HG03108 (cell line): ENCODE measurements around the gene TYW1B.
"Not testable (repeated sequence)": the region's sequence is repeated elsewhere in the genome, so short reads cannot be mapped to it uniquely, and the experiment has no call there.

Experiments used
- ATAC-seq: cut with Tn5 transposase; IDR thresholded peaks from one replicate; pipeline ENCODE4 v1.9.1; 2021; ENCODE audit warnings: moderate library complexity; ENCODE audit not compliant: unreplicated experiment

TYW1B gene

GRCh38 chr7:72706521-72706920 is 121.5 kb downstream of the TYW1B start:
- no peak for ATAC-seq

DNA sequence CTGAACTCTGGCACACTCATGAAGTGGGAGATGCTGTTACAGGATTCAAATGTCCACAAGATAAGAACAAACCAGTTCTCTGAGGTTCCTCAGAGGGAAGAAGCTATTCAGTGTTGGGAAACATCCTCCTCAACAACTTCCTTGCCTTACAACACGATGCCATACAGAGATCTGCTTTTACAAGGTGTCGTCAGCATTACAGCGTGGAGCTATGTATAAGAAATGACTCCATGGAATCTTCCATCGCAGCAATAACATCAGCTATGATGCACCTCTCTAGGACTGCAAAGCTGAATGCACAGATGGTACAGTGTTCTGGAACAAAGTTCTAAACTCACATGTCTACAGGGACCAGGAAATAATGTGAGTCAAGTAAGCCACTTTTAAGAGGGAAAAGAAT is 122.3 kb downstream of the TYW1B start:
- not testable (repeated sequence) for ATAC-seq

- no peak for ATAC-seq
Observed at GRCh38 chr7:72704894-72705293, 123.1 kb downstream of the TYW1B start.

- ATAC-seq: not testable (repeated sequence)
Observed at GRCh38 chr7:72700548-72700947, 127.5 kb downstream of the TYW1B start.

GRCh38 chr7:72697066-72697465 is 130.9 kb downstream of the TYW1B start:
- ATAC-seq: not testable (repeated sequence)

DNA sequence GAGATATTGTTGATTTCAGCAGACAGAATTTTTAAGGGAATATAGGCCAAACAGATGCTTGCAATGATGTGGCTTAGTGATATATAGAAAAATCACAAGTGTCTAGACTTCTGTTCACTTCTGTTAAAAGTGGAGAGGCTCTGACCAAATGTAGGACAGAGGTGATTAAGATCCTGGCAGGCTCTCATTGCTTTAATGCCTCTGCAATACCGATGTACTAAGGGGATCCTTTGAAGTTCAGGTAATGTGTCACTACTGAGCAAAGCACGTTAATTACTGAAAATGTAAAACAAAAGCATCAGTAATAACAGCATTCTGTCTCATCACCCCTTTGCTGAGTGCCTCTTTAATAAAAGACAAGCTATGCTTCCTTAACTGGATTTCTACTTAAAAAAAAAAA is 131.4 kb downstream of the TYW1B start:
- ATAC-seq: not testable (repeated sequence)

DNA sequence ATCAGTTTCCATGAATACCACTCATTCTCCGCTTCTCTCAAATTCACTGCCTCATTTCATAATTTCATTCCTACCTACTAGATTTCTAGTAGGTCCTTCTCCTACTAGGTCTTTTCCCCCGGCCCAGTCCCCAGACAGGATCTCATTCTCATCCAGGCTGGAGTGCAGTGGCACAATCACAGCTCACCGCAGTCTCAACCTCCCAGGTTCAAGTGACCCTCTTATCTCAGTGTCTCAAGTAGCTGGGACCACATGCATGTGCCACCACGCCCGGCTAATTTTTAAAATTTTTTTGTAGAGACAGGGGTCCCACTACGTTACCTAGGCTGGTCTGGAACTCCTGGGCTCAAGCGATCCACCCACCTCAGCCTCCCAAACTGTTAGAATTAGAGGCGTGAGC is 132.5 kb downstream of the TYW1B start:
- not testable (repeated sequence) for ATAC-seq

GRCh38 chr7:72691442-72691841 is 136.6 kb downstream of the TYW1B start:
- ATAC-seq: not testable (repeated sequence)

DNA sequence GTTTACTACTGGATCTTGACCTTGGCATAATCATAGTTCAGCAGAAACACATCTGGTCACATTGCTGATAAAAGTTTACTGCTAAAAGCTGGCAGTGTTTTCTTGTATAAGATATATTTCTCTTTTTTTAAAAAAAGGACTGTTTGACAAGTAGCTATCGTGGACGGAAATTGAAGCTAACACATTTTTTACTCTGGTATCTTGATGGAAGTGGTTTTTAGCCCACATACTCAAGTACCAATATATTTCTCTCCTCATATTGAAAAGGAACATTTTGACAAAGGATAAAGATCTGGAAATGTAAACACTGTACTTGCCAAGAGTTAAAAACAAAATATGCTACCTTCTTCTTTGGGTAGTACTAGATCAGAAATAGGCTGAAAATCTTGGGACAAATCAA is 137.8 kb downstream of the TYW1B start:
- ATAC-seq: not testable (repeated sequence)

GRCh38 chr7:72689344-72689743 is 138.7 kb downstream of the TYW1B start:
- not testable (repeated sequence) for ATAC-seq

DNA sequence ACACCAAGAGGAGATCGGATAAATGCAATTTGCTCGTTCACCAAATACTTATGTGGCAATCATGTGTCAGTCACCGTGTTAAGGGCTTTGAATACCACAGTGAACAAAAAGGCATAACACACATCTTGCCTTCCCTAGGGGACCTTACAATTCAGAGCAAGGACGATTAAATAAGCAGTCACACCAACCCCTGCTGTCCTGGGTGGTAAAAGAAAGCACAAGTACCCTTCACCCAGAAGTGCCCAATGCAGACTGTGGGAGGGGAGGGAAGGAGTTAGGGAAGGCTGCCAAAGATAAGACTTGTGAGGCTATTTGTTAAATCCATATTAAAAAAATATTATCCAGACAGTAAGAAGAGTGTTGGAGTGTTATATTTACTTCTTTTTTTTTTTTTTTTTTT is 146.8 kb downstream of the TYW1B start:
- not testable (repeated sequence) for ATAC-seq

GRCh38 chr7:72676880-72677279 is 151.1 kb downstream of the TYW1B start:
- ATAC-seq: not testable (repeated sequence)

DNA sequence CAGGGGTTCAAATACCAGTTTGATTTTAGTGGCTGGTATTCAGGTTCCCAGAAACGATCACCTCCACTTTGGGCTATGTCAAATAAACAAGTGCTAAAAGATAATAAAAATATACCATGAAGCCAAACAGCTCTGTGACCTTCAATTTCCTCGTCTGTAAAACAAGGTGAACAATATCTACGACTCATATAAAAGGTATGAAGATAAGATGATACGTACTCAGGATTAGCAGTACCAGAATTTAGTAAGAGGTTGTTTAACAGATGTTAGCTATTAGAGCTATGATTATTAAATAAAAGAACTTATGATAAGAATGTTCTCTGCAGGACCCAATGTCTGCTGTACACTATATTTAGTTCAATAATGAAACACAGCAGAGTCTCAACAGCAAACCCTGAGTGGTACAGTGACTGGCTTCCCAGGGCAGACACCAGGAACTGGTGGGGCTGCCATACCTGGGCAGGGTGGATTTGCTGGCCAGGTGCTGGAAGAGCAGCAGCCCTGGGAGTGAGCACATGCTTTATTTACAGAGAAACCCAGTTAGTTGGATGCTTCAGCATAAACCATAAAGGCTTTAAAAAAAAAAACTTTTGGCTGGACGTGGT is 151.8 kb downstream of the TYW1B start:
- not testable (repeated sequence) for ATAC-seq

DNA sequence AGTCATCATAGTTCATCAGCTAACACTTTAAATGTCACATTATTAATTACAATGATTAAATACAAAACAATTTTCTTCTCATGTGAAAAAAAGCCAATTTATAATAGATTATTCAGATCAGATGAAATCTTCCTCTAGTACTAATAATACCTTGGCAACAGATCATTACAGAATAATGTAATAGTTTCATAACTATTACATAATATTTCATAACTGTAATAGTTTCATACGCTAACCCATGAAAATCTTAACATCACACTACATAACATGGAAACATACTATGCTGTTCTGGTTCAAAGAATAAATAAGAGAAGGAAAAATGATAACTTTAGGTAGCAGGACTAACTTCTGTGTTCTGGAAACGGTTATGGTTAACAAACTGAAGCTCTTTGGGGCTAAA is 152.3 kb downstream of the TYW1B start:
- ATAC-seq: not testable (repeated sequence)

- no peak for ATAC-seq
Observed at GRCh38 chr7:72674394-72674793, 153.6 kb downstream of the TYW1B start.

DNA sequence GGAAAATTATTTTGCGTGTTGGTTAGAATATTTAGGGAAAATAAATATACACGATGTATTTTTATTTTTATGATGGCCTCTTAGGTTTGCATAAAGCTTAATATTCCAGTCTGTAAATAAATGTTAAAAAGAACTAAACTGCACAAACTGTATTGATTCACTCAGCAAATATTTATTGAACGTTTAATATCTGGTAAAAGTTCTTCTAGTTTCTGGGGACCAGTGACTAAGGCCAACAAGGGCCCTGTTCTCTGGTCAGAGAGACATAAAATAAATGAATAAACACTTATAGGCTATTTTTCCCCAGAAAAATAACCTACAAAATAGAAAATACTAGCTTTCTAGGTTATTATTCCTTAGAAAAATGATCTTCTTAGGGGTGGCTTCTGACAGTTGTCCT is 157.2 kb downstream of the TYW1B start:
- ATAC-seq: not testable (repeated sequence)

GRCh38 chr7:72668435-72668834 is 159.6 kb downstream of the TYW1B start:
- not testable (repeated sequence) for ATAC-seq

- not testable (repeated sequence) for ATAC-seq
Observed at GRCh38 chr7:72667049-72667448, 161.0 kb downstream of the TYW1B start.

DNA sequence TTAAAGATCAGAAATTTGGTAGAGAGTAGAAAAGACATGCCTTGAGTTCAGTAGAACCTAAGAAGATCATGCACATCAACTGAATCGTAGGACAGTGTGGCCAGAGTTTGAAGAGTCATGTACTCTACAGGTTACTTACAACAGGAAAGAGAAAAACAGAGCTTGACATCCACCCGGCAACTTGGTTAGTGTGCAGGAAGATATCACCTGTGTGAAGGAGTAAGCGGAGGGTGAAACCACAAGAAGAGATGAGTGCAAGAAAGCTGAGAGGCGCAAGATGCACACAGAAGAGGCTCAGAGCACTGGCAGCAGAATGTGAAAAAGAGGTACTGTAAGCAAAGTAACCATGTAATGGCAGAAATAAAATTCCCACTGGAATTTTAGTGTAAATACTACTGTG is 179.4 kb downstream of the TYW1B start:
- not testable (repeated sequence) for ATAC-seq

DNA sequence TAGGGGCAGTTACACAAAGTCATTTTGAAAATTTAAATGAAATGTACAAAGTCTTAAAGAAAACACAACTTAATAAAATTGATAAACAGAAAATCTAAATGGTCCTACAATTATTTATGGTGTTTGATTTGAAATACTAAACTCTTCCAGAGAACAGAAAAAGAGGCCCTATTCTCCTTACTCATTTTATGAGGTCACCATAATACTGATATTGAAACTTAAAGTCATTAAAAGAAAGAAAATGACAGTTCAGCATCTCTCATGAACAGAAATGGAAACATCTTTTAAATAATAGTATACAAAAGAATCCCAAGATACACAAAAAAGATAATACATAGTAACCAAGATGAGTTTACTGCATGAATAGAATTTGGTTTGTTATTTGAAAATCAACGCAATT is 184.3 kb downstream of the TYW1B start:
- not testable (repeated sequence) for ATAC-seq

GRCh38 chr7:72641485-72642248 is 186.3 kb downstream of the TYW1B start:
- ATAC-seq: not testable (repeated sequence)

DNA sequence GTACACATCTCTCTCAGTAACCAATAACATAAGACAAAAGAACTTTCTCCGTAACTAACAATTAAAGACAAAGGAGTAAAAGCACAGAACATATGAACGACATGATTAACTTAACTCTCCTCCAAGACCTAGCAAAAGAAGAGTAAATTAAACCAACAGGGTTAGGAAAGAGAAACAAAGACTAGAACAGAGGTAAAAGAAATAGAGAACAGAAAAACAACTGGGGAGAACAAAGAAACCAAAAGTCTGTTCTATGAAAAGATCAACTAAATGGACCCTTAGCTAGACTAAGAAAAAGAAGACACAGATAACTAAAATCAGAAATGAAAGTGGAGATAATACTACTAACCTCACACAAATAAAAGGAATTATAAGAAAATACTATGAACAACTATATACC is 187.3 kb downstream of the TYW1B start:
- ATAC-seq: not testable (repeated sequence)
